AG09319 (cell line): ENCODE data around the gene SNPH.
"Not testable (repeated sequence)": the region's sequence is repeated elsewhere in the genome, so short reads cannot be mapped to it uniquely, and the experiment has no call there.

ENCODE experiments used
- DNase-seq: peaks from one replicate; pipeline ENCODE4 v3.0.0-alpha.2; 2010; ENCODE audit warnings: low read depth; ENCODE audit errors: extremely low read depth
- TF ChIP-seq, protein P1 (sequence below): IDR thresholded peaks from 2 replicates; pipeline ENCODE4 v1.5.1; 2011; ENCODE audit warnings: low read depth, mild to moderate bottlenecking, inconsistent platforms, low read length, moderate library complexity

Gene SNPH

DNA sequence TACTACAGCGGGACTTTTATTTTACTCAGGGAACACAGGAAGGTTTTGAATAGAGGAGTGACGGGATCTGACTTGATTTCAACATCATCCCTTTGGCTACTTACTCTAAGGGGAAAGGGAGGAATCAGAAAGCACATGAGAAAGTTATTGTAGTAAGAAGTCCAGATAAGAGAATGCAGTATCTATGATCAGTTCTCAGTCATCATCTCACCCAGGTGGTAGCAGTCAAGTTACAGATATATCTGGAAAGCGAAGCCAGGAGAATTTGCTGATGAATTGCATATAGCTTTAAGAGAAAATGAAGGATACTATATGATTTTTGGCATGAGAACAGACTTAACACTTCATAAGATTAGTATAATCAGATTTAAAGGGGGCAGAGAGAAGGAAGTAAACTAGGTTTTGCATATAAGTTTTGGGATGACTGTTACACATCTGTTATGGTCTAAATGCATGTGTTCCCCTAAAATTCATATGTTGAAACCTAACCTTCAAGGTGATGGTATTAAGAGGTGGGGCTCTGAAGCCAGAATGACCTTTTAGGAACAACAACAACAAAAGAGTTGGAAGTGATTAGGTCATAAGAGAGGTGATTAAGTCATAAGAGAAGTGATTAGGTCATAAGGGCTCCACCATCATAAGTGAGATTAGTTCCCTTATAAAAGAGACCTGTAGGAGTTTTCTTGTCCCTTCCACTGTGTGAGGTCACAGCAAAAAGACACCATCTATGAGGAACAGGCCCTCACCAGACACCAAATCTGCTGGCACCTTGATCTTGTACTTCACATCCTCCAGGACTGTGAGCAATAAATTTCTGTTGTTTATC is 33.6 kb upstream of the SNPH start:
- TF ChIP-seq, protein P1, sequence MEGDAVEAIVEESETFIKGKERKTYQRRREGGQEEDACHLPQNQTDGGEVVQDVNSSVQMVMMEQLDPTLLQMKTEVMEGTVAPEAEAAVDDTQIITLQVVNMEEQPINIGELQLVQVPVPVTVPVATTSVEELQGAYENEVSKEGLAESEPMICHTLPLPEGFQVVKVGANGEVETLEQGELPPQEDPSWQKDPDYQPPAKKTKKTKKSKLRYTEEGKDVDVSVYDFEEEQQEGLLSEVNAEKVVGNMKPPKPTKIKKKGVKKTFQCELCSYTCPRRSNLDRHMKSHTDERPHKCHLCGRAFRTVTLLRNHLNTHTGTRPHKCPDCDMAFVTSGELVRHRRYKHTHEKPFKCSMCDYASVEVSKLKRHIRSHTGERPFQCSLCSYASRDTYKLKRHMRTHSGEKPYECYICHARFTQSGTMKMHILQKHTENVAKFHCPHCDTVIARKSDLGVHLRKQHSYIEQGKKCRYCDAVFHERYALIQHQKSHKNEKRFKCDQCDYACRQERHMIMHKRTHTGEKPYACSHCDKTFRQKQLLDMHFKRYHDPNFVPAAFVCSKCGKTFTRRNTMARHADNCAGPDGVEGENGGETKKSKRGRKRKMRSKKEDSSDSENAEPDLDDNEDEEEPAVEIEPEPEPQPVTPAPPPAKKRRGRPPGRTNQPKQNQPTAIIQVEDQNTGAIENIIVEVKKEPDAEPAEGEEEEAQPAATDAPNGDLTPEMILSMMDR, result no peak
- DNase-seq, result no peak

- TF ChIP-seq, protein P1, result no peak
- DNase-seq, result no peak
These were observed 25.5 kb upstream of the SNPH start for GRCh38 chr20:1240549-1240948.

DNA sequence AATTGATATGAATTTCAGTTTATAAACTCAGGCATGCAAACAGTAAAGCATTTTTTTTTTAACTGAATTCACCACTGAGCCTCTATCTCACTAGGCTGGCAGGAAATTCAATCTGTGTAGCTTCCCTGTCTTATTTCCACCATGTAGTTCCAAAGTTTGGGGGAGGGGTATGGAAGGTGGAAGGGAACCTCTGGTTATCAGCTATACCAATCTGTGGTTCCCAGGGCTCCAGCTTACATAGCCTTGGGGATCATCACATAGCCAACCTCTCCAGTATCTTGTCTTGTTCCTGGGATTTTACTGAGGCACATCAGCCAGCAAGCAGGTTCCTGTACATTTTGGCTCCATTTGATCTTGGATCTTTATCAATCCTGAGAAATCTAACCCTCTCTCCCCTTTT is 24.6 kb upstream of the SNPH start:
- TF ChIP-seq, protein P1, result no peak

GRCh38 chr20:1242099-1242498 is 24.0 kb upstream of the SNPH start:
- TF ChIP-seq, protein P1, result no peak
- no peak for DNase-seq

More for the DNA sequence above, 24.6 kb upstream of the SNPH start:
- no peak for DNase-seq

DNA sequence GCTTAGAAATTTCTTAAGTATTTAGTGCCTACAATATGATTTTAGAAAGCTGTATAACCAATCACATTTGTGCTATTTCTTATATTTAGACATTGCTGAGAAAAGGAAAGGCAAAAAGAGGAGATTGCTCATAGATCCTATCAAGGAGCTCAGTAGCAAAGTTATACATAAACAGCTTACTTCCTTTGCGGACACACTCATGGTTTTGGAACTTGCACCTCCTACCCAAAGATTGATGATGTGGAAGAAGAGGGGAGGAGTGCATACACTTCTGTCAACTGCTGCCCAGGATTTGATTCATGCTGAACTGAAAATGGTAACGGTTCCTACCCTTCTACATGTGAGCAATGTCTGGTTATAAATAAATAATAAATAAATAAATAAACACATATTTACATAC is 23.6 kb upstream of the SNPH start:
- DNase-seq, result peak; percentile 14
- TF ChIP-seq, protein P1, result no peak

GRCh38 chr20:1245578-1245977 is 20.5 kb upstream of the SNPH start:
- TF ChIP-seq, protein P1, result no peak

DNA sequence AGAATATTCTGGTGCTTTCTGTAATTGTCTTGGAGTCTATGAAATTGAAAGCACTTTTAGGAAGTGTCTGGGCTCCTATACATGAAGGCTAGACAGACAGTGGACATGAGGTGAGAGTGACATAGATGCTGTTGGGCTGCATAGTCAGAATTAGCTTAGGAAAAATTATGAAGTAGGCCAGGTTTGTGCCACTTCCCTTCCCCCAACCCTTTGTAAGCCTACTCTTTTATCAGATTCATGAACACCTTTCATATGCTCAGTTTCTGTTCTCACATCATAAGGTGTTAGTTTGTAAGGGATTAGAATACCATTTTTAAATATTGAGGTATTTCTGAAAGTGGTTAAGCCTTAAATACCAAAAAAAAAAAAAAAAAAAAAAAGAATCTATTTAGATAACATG is 18.4 kb upstream of the SNPH start:
- TF ChIP-seq, protein P1, result no peak
- no peak for DNase-seq

More at GRCh38 chr20:1245578-1245977, 20.5 kb upstream of the SNPH start:
- no peak for DNase-seq

- DNase-seq, result not testable (repeated sequence)
These were observed 15.8 kb upstream of the SNPH start for GRCh38 chr20:1250282-1250681.
